Stimulated activated CD8-positive, alpha-beta memory T cell treated with anti-CD3 and anti-CD28 coated beads, Interleukin-12 subunit alpha, Interleukin-12 subunit beta, amount 100 ng/mL, for 24 hours (primary cell): Measurements from ENCODE around the gene KCTD7.
"Not testable (repeated sequence)": the region's sequence is repeated elsewhere in the genome, so short reads cannot be mapped to it uniquely, and the experiment has no call there.

ENCODE experiments used
- DNase-seq: peaks from one replicate; pipeline ENCODE4 v3.0.0-alpha.2; 2020; ENCODE audit errors: extremely low read depth

The KCTD7 gene

GRCh38 chr7:66615699-66616098, 13.0 kb upstream of the KCTD7 start:
- no peak for DNase-seq

DNA sequence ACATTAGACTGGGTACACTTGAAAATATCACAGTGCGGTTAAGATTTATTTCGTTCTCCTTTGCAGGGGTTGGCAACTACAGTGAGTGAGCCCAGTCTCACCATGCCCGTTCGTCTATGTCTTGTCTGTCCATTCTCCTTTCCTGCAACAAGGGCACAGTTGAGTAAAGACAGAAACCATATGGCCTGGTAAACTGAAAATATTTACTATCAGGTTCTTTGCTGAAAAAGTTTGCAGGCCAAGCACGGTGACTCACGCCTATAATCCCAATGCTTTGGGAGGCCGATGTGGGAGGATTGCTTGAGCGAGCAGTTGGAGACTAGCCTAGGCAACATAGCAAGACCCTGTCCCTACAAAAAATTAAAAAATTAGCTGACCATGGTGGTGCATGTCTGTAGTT, 11.4 kb upstream of the KCTD7 start:
- DNase-seq: no peak

- not testable (repeated sequence) for DNase-seq
Observed at GRCh38 chr7:66619341-66619948, 9.2 kb upstream of the KCTD7 start.

DNA sequence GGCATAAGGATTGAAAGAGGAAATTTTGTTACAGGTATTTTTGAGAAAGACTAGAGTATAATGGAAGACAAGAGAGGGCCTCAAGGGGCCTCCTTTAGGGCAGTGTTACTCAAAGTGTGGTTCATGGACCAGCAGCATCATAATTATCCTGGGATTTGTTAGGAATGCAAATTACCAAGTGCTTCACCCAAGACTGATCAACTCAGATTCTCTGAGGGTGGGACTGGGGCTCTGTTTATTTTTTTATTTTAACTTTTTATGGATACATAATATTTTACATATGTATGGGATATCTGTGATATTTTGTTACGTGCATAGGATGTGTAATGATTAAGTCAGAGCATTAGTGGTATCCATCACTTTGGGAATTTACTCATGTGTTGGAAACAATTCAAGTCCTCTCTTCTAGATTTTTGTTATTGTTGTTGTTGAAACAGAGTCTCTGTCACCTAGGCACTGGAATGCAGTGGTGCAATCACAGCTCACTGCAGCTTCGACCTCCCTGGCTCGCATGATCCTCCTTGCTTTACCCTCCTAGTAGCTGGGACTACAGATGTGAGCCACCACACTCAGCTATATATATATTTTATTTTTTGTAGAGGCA, 2.2 kb upstream of the KCTD7 start:
- no peak for DNase-seq

GRCh38 chr7:66627151-66627681, 1.5 kb upstream of the KCTD7 start:
- DNase-seq: no peak

GRCh38 chr7:66627881-66628360, 760 bp upstream of the KCTD7 start:
- DNase-seq: no peak

DNA sequence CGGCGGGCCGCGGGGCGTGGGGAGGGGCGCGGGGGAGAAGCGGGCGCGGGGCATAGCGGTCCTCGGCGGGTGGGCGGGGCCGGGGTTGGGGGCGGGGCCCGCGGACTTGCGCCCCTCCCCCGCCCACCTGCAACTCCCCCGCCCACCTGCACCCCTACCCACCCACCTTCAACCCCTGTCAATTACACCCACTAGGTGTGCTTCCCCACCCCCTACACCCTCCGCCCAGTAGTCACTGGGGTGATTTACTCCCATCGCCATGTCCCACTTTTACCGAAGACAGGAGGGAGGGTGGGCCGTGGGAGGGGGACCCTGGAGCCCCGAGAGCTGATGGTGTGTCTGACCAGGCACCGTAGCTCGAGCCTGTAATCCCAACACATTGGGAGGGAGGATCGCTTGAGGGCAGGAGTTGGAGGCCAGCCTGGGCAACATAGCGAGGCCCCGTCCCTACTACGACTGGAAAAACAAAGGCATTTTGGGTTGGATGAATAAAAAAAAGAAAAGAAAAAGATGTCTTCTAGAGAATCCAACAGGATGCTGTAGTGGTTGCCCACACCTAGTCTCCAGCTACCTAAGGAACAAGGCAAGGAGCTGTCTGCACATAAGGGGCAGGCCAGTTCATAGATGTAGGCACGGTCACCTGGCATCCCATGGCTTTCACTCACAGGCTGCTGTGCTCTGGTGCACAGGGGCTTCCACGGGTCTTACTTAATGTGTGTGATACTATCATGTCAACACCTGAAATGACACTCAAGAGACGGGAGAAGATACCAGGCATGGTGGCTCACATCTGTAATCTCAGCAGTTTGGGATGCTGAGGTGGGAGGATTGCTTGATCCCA, 761 bp downstream of the KCTD7 start:
- no peak for DNase-seq

- no peak for DNase-seq
Observed at GRCh38 chr7:66630531-66630930, 1.9 kb downstream of the KCTD7 start.

DNA sequence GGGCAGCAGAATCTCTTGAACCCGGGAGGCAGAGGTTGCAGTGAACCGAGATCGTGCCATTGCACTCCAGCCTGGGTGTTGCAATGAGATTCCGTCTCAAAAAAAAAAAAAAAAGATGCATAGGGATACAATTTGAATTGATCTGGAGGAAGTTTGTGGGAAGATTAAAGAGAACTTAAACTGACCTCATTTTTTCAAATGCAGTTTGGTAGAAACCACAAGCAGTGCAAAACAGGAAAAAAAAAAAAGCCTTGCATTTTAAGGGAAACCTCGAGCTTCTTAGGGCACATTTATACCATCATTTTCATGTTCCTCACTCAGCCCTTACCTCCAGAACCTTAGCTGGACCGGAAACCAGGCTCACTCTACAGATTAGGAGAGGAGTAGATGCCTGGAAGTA, 2.8 kb downstream of the KCTD7 start:
- DNase-seq: no peak

- no peak for DNase-seq
Observed at GRCh38 chr7:66634816-66635215, 6.1 kb downstream of the KCTD7 start.

DNA sequence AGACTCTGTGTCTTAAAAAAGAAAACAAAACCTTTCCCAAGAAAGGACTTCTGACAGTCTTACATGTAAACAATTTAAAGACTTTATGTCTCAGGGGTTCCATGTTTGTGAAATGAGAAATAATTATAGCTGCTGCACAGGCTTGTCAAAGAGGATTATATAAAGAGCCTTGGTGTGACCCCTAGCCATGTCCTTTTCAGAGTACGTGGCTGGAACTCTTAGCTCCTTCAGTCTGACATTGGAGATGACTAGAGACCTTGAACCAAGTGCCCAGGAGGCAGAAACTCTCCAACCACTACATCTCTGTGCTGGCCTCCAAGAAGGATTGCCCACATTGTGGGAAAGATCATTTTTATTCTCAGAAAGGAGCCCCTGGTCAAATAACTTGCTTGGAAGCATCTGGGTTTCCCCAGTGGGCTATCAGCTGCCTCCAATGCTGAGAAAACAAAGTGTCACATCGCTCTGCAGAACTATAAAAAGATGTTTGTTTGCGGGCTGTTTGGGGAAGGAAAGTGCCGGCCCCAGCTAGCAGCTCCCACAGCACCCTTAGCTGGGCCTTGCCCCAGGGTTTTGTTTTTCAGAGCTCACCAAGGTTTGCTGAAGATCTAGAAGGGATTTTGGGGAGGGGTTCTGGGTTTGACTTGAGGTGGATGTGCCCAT, 6.8 kb downstream of the KCTD7 start:
- DNase-seq: not testable (repeated sequence)

GRCh38 chr7:66635982-66636546, 7.4 kb downstream of the KCTD7 start:
- DNase-seq: not testable (repeated sequence)

- no peak for DNase-seq
Observed at GRCh38 chr7:66638309-66639099, 9.8 kb downstream of the KCTD7 start.

DNA sequence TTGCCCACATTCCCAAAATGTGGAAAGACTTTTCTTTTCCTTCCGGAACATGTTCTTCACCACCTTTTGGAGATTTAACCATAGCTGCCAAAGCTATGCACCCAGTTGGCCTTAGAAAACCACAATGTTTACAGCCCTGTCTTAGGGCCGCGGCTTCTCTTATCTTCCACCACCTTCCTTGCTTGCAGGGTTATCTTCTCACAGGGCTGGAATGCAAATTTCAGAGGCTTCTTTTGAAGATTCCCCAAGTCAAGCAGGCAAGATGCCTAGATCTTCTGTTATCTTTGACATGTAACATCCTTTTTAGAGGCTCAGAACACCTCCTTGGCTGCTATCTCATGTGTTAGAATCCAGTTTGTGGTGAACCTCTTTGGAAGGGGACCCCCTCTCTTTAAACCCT, 11.1 kb downstream of the KCTD7 start:
- DNase-seq: no peak

DNA sequence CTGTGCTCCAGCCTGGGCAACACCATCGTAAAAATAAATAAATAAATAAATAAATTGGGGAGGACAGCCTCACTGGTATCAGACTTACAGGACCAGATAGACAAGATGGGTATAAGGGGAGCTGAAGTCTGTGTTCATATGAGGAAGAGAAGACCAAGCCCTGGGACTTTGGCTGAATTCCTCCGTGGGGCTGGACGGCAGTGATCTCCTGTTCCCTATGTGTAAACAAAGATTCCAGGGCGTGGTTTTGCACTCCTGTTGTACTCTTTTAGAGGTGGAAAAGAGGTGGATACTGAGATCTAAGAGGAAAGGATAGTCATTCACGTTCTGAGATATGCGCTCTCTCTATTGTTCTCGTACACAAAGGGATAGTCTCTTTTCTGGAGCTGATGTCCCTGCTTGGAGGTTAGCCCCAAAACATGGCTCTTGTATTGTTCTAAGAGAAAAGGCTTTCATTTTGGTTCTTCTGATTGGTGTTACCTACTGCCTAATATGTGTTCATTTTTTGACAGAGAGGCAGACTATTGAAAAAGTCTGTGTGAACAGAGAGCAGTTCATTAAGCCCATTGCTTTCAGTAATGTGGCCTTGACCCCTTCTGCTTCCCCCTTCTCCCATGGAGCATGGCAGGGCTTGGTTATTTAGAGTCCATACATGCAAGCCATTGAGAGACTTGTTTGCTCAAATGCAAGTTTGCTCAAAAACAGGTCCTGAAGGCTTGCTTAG, 12.3 kb downstream of the KCTD7 start:
- DNase-seq: no peak

DNA sequence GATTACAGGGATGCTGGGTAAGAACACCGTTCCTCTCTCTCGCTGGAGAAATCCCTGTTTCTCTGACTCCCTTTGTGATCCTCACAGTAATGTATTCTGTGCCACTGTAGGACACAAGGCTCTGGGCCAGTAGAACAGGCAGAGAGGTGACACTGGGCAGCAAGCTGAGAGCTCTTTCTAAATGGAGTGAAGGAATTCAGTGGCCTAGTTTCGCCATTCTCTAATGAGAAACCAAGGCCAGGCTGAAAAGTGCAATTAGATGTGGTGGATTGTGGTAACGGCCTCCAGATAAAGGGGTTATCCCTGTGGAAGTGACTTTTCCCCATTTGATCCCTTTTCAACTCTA, 12.8 kb downstream of the KCTD7 start:
- DNase-seq: no peak

- no peak for DNase-seq
Observed at GRCh38 chr7:66642186-66642585, 13.5 kb downstream of the KCTD7 start.

GRCh38 chr7:66642932-66643331, 14.3 kb downstream of the KCTD7 start:
- no peak for DNase-seq

- DNase-seq: no peak
Observed at GRCh38 chr7:66643395-66643794, 14.7 kb downstream of the KCTD7 start.

- DNase-seq: not testable (repeated sequence)
Observed at GRCh38 chr7:66651026-66651425, 22.3 kb downstream of the KCTD7 start.
